HG03025 (cell line): ENCODE data around the gene ATP8A1.
"Not testable (repeated sequence)": the region's sequence is repeated elsewhere in the genome, so short reads cannot be mapped to it uniquely, and the experiment has no call there.

ENCODE experiments used
- ATAC-seq: cut with Tn5 transposase; IDR thresholded peaks from one replicate; pipeline ENCODE4 v1.9.1; 2021; ENCODE audit warnings: mild to moderate bottlenecking, moderate library complexity; ENCODE audit not compliant: unreplicated experiment, low FRiP score

ATP8A1 gene

DNA sequence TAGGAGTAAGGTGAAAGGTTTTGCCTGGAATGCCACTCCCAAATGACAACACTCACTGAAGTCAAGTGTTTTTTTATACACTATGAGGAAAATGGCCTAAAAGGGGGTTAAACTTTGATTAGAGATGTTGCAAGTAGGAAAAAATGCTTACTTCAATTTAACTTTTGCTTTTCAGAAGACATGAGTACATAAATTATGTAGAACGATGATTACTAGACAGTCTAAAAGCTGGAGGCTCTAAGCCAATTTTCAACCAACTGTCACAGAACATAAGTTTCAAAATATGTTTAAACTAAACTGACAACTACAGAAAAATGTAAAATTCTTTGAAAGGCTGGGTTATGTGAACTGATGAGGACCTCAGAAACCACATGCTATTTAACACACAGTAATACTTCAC, 176.2 kb downstream of the ATP8A1 start:
- no peak for ATAC-seq

DNA sequence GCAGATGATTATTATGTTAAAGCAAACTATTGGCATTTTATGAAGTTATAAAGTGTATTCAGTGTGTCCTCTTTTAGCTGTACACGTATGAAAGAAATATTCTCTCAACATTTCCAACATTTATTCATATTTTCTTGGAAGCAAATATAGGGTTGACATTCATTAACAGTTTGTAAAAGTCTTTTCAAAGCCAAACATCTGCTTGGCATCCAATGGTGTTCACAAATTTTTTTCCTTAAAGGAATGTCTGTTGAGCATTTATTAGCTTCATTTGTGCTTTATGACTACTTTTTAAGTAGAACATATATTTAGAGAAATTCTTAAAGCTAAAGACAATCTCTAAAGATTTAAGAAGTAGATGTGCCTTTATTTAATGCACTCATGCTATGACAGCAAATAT, 176.6 kb downstream of the ATP8A1 start:
- ATAC-seq = no peak

DNA sequence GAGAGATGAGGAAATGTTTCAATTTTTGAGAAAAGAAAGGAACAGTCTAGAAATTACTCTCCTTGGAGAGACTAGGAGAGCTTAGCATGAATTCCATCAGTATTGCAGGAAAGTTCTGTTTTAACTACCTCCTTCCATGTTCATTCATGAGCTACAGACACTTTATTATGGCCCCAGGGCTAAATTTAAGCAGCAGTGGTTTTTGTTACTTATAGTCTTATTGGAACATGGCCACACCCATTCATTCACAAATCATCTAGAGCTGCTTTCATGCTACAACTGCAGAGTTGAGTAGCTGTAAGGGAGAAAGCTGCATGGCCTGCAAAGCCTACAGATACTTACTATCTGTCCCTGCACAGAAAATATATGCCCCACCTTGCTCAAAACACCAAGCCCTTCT, 178.0 kb downstream of the ATP8A1 start:
- no peak for ATAC-seq

DNA sequence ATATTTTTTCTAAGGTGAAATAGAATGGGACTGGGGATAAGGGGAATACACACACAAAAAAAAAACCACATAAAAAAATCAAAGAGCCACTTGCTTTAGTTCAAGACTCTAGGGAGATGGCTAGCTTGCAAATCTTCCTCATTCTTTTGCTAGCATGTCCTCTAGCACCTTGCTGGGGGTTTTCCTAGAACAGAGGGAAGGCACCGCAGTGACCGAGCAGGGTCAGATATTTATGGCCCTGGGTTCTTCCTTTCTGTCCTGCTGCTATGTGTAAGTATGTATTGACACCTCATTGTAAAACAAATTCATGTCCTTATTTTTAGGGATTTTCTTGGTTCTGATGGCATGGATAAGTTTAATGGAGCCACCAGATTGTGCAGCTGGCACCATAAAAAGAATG, 178.4 kb downstream of the ATP8A1 start:
- no peak for ATAC-seq

DNA sequence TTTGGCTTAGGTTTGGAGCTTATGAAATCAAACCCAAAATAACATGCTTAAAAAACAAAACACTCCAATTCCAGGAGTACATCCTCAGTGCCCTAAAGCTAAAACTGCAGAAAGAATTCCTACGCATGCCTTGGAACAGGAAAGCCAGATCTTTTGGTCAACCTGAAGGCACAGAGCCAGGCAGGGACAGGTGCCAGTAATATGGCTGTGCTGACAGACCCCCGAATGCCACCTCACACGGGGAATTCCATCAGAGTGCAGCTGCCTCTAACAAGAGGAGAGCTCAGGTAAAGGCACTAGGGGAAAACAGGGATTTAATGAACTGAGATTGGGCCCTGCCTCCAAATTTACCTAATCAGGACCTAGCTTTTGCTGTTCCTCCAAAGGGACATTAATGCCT, 182.5 kb downstream of the ATP8A1 start:
- no peak for ATAC-seq

DNA sequence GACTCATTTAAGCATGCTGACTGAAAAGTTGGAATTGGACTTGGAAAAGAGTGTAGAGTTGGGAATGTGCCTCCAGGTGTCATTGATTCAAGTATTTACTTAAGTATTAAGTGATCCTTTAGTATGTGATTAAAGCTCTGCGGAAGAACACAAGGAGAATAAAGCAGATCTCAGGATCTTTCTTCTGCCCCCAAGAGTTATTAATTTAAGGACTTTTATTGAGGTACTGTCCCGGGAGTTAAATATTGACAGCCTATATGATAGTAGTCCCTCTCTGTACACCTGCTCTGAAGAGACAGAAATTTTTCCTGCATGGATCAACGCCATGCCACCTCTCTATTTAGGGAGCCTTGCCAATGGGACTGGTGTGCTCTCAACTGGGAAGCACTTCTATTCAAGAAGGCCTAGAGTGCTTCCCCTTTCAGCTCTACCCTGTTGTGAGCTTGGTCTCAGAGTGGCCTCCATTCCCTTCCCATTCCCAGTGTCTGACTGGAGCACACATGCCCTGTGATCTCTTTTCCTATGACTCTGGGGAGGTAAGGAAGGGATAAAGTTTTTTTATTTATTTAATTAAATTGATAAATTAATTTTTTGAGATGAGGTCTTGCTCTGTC, 183.7 kb downstream of the ATP8A1 start:
- no peak for ATAC-seq

DNA sequence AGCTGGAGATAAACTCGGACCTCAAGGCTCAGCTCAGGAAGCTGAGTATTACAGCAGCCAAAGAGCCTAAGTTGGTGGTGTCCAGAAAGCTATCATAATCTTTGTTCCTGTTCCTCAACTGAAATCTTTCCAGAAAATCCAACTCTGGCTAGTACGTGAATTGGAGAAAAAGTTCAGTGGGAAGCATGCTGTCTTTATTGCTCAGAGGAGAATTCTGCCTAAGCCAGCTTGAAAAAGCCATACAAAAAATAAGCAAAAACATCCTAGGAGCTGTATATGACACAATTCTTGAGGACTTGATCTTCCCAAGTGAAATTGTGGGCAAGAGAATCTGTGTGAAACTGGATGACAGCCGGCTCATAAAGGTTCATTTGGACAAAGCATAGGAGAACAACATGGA, 185.0 kb downstream of the ATP8A1 start:
- no peak for ATAC-seq

DNA sequence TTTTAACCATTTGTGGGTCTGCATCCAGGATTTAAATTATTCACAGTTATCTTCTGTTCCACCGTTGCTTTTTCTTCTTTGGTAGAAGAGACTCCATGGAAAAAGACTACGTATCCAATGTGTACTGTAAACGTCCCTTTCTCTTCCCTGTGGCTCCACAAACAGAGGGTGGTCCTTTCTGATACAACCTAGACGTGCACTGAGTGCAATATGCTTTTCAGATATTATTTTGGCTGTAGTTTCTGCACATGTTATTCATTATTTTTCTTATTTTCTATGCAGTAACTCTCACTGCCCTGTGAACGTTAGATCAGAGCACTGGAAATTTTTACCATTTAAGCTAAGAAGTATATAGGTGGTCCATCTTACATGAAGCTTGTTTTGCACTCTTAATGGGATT, 186.9 kb downstream of the ATP8A1 start:
- ATAC-seq = no peak

DNA sequence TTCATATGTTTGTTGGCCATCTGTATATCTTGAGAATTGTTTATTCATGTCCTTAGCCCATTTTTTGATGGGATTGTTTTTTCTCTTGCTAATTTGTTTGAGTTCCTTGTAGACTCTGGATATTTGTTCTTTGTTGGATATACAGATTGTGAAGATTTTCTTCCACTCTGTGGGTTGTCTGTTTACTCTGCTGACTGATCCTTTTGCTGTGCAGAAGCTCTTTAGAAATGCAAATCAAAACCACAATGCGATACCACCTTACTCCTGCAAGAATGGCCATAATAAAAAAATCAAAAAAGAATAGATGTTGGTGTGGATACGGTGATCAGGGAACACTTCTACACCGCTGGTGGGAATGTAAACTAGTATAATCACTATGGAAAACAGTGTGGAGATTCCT, 189.1 kb downstream of the ATP8A1 start:
- ATAC-seq = not testable (repeated sequence)

DNA sequence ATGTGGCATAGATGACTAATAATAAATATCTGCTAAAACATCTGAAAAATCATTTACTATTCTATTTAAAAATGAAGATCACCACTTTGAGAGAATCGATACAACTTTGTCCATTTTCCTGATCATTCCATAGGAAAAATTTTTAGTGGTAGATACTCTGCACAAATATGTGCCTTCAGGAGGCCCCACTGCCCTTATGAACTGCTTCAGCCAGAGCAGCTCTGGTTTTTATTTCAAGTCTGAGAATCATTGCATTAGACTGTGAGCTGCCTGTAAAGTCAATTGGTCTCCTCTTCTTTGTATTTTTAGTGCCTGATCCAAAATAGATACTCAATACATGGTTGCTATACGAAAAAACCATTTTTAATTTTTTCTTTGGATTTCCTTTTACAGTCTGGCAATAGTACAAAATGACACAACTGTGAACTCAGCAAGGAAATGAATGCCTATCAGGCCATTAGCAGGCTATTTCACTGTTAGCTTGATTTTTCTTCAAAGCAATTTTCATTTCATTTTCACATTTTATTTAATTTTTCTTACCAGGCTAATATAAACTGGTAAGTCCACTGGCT, 190.5 kb downstream of the ATP8A1 start:
- ATAC-seq = no peak

DNA sequence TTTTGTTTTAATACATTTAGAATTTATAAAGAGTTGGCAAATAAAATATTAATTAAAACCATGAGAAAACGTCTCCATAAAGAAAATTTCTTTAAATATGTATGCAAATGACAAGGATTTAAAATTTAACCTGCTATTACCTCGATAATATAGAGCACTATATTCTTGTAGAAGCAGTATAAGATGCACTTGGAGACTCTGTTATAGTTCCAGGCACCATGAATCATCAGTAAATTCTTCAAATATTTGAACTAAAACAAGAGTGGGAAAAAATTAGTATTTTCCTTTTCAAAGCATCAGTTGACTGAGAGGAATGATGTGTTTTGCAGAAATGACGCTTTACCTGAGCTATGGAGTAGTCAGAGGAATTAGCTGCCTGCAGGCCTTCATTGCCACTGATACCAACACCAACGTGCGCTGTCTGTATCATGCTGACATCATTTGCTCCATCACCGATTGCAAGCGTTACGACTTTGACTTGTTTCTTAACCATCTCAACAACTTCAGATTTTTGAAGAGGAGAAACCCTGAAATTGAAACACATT, 192.3 kb downstream of the ATP8A1 start:
- no peak for ATAC-seq

DNA sequence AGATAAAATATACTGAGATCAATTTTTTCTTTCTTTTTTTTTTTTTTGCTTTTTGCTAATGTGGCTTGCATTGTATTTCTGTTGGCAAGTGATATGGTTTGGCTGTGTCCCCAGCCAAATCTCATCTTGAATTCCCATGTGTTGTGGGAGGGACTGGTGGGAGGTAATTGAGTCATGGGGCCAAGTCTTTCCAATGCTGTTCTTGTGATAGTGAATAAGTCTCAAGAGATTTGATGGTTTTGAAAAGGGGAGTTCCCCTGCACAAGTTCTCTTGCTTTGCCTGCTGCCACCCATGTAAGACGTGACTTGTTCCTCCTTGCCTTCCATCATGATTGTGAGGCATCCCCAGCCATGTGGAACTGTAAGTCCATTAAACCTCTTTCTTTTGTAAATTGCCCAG, 195.7 kb downstream of the ATP8A1 start:
- not testable (repeated sequence) for ATAC-seq

DNA sequence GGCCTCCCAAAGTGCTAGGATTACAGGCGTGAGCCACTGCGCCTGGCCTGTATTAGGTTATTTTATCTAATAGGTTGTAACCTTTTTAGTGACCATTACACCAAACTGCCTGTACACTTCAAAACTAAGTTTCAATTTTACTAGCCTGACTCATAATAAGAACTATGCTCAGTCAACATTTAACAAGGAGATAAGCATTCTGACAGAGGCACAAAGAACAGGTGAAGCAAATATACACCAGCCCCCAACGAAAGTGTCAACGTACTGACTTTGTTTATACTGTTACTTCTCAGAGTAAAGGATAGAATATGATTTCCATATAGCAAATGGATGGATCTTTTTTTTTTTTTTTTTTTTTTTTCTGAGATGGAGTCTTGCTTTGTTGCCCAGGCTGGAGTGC, 196.9 kb downstream of the ATP8A1 start:
- peak; percentile 95 for ATAC-seq

DNA sequence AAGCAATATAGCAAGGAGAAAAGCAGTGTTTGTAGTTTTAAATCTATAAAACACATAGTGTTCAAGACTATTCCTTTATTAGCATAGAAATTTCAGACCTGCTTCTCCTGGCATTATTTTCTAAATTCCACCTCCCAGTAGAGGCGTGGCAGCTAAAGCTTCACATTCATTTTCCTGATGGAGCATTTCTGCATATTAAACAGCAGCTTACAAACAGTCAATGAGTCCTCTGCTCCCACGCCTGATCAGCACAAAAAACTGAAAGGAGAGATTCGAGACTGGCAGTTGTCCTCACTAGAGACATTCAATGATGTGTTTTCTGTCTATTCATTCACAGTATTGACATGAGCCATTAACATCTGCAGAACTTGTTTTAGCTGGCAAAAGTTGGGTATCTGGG, 198.2 kb downstream of the ATP8A1 start:
- ATAC-seq = no peak

DNA sequence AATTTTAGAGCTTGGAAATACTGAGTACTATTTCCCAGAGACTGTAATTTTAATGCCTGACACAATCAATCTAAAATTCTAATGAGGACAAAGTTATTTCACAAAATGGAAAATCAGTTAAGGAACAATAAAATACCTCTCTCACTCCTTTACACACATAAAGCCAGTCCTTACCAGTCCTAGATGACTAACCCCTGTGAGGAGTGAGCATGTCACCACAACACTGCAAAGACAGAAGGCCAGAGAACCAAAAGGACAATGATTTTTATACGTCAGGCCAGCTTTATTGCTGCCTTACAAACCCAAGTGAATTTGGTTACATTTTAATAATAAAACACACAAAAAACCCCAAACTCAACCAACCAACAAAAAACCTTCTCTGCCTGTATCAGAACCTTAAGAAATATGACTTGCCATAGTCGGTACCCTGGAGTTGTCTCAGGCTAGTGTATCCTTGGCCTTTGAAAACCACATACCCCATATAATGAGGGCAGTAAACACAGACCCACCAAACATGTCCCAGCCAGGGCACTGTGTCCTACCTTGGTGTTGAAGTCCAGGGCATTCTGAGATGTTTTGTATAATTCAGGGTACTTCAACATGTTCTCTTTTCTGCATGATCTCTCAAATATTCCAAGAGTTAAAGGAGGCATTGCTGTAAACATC, 202.0 kb downstream of the ATP8A1 start:
- ATAC-seq = no peak

DNA sequence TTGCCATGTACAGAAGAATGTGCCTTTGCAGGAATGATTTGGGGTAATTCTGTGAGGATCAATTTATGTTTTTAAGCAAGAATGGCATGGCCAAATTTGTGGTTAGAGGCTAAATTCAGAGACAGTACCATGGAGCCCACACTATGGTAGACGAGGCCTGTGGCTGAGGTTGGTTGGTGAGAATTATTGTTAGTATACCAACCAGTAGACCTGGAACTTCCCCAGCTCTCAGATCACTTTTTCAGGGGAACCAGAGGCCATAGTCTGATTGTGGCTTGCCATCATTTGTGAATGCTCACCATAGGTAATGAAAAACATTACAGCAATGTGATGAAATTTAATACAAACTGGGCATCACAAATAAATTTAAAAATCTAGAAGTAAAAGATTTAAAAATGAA, 203.3 kb downstream of the ATP8A1 start:
- peak; percentile 75 for ATAC-seq

DNA sequence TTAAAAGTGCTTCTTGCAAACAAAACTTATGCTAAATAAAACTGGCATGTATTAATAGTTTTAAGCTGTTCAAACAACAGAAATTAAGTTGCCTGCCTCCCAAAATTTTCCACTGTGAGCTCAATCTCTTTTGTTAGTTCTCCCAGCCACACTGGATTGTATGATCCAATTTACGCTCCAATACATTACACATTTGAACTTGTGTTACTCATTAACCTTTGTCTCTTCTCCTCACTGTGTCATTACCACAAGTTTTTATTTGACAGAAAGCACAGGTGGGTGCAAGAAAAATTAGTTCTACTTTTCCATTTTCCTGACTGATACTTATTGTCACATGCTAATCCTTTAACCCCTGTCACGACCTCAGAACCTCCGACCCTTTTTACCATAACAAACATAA, 204.1 kb downstream of the ATP8A1 start:
- no peak for ATAC-seq

DNA sequence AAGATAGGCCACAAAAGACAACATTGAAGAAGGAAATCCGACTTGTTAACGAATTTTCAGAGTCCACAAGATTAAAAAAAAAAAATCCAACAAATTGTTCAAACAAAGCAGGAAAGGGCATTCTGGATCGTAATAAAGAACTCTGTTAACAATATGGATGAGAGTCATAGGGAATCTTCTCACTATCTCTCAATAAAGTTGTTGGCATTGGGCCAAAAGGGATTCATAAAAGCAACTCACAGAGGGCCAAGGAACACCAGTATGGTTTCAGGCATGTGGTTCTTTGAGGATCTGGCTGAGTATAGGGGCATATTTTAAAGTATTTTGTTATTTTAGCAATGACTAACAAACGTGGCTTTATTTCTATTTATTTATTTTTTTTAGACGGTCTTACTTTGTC, 210.1 kb downstream of the ATP8A1 start:
- no peak for ATAC-seq

DNA sequence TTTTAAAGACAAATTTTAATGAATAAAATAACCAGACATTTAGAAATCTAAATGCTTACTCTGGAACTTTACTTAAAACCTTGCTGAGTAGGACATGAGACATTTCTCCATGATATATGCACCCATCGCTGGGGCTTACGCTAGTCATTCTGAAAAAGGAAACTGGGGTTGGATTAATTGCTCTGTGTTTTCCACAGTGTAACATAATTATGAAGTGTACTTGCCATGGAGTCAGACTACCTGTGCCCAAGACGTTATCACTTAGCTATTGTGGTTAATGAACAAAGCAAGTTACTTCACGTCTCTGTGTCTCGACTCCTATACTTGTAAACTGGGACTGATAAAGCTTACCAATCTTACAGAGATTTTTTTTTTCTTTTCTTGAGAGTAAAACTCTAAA, 211.9 kb downstream of the ATP8A1 start:
- no peak for ATAC-seq

DNA sequence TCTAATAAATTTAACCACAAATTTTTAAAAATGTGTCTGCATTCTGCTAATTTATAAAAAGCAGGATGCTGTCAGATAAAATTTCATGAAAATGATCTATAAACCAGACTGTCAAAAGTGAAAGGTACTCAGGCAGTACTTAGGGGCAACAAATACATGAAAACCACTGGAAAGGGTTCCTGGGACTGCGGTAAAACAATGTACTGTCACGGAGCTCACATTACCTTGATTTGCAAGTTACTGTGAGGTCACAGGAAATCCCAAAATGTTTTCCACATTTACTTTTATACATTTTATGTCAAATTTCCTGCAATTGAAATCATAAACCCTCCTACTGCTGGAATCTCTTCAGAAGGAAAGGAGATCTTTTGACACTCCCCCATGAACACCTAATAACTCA, 214.3 kb downstream of the ATP8A1 start:
- no peak for ATAC-seq

DNA sequence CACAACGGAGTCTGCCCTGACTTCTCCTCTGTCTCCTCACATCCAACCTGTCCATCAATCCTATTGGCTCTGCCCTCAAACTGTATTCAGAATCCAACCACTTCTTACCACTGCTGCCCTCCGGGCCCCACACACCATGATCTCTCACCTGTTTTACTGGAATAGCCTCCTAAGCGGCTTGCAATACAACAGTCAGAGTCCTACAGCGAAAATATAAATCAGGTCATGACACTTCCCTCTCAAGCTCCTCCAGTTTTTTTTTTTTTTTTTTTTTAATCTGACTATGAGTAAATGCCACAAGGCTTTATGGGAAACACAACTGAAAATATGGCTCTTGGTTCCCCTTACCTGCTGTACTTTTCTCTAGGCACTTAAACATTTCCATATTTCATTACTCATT, 216.8 kb downstream of the ATP8A1 start:
- ATAC-seq = no peak

DNA sequence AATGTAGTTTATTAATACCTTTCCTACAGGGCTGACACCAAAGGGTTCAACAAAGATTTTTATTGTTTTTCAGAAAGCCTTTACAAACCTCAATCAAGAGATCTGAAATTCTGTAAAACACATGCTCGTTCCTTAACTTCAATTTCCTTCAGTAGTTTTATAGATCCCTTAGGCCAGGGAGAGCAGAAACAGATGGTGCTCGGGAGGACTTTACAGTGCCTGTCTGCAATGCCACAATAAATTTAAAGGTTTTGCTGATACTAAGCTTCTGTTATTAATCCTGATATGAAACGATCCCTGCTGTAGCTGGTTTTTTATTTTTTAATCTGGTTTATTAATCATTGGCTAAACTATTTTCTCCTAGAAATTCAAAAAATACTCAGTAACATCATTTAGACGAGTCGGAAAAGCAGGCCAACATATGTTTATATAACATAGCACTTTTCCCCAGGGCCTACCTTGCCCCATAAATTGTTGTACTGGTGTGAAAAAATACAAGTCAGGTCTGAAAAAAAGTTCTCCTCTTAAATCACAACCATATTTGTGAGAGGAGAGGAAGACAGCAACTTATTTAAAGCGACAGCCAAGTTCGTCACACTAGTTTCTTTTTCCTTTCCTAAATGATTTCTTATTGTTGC, 219.9 kb downstream of the ATP8A1 start:
- ATAC-seq = no peak
